OCI-M1 (cell line): ENCODE results near the gene STYXL2.

ENCODE experiments used
- DNase-seq: peaks from one replicate; lab custom pipeline; 2025; lab: John Stamatoyannopoulos, UW

The STYXL2 gene

DNA sequence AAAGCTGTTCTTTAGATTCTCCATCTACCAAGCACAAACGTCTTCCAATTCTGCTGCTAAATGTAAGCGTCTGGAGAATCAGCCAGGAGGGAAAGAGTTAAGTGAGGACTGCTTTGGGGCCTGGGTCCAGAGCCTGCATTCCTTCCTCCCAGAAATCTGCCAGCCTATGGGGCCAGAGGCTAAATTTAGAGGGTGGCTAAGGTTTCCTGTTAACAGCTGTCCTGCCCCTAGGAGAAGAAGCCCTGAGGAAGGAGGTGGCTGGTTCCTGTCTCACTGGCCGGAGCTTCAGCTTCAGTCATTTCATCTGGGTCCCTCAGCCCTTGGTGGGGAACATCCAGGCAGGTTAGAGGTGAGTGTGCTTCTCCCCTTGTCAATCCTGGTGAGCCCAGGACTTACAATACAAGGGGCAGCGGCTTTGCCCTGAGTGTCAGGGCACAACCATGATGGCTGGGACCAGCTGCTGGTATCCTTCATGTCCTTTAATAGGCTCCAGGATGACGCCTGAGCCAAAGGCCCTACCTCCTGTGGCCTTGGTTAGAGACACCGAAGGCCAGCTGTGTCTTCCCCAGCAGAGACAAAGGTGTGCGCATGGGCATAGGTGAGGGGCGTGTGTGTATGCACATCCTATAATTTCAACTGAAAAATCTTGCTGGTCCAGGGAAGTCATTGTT lies at the start of gene STYXL2:
Gene STYXL2 (plus strand): TSS at position 230 of the 671 bp plus-strand sequence. CDS start 775 bp downstream, outside the sequence.
- no peak for DNase-seq

DNA sequence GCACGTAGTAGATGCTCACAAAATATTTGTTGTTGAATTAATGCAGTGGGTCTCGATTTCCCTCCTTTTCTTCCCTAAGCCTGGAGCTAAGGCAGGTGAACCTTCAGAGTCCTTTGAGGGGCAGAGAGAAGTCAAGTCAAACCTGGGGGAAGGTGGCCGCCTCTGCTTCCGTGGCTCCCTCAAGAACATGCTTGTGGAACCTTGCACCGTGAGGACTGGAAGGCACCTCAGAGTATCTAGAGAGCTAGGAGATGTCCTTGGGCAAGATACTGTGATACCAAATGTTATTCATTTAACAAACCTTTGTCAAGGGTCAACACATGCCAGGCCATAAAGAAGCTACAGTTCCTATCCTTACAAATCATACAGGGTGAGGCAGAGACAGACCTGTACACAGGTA lies 42.0 kb upstream of the STYXL2 start:
- DNase-seq, result no peak

DNA sequence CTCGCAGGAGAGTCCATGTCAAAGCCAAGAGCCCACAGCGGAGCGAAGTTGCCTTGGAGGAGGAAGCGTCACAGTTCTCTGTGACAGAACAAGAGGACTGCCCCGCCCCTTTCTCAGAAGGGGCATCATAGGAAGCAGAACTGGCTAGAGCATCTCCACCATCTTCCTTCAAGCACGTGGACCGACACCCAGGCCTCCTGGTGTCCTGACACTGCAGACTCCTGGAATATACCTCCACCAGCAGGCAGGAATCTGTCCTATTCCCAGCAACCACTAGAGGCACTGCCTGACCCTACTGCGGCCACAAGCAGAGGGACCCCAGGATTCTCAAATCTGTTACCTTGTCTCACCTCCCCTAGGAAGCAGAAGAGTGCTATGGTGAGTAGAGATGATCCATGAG lies 41.5 kb upstream of the STYXL2 start:
- DNase-seq, result peak; percentile 23

DNA sequence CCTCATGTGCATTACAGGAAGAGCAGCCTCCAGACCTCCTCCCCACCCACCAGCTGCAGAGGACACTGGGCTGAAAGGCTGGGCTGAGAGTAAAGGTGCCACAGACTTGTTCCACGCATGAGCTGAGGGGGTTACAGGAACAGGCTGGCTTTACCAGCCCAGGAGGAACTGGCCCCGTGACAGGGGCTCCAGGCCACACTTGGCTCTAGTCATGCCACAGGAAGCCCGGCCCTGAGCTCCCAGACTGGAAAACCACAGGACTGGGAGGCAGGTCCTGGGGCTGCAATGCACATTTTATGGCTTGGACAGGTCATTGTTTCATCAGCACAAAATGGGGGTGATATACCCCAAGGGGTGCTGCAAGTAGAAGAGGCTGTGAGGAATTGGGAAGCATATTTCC lies 39.3 kb upstream of the STYXL2 start:
- DNase-seq, result no peak

DNA sequence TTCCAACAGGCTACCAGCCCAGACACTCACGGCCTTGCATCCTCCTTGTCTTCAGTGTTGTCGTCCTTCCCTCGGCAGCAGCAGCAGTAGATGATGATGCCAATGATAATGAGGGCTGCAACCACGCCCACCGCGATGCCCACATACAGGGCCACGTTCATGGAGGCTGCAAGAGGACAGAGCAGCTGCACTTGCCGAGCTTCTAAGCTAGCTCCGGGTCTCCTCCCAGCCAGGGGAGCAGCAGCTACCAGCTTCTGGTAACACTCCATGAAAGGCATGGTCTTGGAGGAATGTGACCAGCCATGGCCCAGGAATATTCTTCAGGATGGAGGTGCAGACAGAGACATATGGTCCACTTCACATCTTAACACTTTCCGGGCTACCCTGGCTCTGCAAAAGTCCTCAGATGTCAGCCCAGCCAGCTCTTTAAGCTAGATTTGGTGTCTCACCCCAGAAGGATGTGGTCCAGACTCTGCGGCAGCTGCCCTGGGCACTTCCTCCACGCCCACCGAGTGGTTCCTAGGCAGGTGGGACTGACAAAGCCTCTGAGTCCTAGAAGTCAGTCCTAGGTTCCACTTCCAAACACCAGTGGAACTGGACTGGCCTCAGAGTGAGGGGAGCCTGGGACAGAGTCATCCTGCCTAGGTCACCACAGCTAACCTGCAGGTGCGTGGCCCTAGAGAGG lies 38.8 kb upstream of the STYXL2 start:
- DNase-seq, result no peak

DNA sequence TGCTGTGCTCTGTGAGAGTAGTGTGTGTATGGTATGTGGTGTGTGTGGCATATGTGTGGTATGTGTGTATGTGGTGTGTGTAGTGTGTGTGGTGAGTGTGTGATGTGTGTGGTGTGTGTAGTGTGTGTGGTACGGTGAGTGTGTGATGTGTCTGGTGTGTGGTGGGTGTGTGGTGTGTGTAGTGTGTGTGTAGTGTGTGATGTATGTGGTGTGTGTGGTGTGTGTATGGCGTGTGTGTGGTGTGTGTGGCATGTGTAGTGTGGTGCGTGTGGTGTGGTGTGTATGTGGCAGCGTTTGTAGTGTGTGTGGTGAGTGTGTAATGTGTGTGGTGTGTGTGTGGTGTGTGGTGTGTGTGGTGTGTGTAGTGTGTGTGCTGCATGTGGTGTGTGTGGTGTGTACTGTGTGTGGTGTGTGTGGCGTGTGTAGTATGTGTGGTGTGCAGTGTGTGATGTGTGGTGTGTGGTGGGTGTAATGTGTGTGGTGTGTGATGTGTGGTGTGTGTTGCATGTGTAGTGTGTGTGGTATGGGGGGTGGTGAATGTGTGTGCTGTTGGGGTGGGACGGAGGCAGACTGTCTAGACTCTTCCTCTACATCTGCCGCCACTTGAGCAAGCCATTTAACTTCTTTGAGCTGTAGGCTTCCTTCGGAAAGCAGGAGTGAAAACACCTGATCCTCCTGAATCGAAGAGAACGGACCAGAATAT lies 37.2 kb upstream of the STYXL2 start:
- DNase-seq, result no peak

DNA sequence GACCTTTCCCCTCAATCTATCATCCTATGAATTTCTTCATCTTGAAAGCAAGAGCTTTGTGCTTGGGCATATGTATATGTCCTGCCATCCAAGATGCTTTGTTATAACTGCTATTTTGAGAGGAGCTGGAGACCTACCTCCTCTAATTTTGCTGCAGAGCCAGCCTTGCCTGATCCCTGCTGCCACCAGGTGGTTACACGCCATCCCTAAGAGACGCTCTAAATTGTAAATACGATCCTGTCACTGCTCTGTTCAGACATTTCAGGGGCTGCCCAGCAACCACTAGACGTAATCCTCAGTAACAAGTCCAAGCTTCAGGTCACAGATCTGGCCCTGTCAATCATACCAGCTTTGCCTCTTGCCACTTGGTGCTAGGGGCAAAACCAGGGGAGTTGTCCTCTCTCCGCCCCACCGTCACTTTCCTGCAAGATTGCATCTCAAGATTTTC lies 36.6 kb upstream of the STYXL2 start:
- peak; percentile 71 for DNase-seq

DNA sequence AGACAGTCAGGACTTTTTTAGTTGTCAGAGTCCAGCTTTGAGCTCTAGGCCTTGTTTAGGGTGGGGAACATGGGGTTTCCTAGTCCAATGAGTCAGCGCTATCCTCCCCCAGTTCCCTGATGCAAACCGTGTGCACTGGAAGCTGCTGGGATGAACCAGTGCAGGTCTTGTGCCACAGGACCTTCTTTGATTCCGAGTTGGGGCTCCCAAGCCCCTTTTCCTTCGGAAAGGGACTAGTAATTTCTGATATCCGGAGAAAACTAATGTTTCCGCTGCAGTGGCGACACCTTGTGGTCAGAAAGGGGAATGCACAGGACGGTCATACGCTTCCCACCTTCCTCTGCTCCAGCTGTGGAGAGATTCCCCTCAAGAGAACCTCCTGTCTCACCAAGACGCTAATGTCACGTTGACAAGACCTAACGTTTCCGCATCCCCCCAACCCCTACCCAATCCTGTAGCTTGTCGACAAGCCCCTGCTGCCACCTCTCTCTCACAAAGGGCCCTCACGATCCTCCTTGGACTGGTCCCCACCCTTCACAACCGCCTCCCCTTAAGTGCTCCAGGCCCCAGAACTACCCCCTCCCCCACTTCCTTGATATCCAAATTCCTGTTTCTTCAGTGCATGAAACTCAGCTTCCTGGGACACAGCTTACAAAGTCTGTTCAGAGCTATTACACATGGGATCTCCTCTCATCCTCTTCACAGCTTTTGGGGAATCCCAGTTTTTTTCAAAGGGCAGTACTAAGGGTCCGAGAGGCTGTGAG lies 34.6 kb upstream of the STYXL2 start:
- DNase-seq, result peak; percentile 86

DNA sequence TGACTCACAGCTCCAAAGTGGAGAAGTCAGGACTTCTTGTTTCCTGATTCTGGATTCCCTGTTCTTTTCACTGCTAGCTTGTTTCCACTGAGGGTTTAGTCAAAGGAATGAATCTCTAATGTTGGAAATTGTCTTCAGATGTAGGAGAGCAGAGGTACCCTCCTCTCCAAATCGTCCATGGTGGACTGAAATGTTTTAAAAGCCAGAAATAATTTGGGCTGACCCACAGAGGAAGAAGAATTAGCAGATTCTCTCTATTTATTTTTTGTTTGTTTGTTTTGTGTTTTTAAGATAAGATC lies 34.1 kb upstream of the STYXL2 start:
- no peak for DNase-seq

DNA sequence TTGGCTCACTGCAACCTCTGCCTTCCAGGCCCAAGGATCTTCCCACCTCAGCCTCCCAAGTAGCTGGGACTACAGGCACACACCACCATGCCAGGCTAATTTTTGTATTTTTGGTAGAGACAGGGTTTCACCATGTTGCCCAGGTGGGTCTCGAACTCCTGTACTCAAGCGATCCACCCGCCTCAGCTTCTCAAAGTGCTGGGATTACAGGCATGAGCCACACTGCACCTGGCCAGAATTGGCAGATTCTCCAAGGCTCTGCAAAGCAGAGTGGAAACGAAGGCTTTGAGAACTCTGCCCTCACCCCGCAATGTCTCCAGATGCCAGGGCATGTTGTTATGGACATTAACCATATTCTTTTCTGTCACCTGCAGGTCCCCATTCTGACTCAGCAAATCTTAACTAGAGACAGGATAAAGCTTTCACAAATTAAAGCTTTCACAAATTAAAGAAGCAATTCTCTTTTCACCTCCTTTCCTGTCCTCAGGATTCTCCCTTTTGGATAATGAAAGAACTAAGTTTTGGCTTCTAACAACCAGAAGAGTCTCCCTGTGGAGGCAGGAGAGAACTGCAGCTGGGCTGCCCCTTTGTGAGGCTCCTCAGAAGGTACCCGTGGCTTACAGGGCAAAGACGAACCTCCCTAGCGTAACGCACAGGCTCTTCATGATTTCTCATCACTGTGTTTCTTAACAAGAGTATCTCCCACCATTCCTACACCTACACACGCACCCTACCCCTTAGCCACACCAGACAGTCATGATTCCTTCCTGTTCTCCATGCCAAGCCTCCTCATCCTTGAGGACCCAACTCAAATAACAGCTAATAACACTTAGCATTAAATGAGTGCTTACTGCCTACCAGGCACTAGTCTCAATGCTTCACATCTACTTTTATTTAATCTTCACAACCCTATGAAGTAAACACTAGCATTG lies 33.5 kb upstream of the STYXL2 start:
- DNase-seq, result peak; percentile 21

DNA sequence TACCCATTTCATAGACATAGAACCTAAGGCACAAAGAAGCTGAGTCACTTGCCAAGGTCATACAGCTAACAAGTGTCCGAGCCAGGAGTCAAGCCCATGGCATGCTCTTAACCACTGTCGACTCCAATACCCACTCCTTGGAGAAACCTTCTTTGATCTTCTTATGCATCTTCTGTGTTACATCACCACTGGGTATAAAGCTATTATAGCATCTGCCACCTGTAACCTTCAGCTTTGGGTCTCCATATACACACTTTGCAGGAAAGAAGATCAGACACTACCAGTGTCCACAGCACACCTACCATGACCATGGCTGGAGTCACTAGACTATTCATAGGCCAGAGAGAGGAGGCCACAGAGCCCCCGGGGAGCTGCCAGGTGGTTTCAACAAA lies 32.8 kb upstream of the STYXL2 start:
- DNase-seq, result no peak

DNA sequence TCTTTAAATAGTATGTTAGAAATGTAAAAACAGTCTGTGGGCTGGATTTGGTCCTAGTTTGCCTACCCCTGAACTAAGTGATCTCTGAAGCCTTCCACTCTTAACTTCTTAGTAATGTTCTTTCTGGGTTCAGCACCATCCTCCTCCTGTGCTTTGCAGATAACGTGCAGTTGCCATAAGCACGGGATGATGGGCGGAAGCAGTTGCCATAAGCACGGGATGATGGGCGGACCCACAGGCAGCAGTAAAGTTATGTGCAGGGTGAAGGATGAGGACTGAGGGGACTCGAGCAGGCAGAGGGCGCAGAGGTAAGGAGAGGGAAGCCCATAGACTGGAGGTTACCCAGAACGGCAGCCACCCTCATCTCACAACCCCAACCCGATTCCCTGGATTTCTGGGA lies 29.3 kb upstream of the STYXL2 start:
- DNase-seq, result peak; percentile 20

DNA sequence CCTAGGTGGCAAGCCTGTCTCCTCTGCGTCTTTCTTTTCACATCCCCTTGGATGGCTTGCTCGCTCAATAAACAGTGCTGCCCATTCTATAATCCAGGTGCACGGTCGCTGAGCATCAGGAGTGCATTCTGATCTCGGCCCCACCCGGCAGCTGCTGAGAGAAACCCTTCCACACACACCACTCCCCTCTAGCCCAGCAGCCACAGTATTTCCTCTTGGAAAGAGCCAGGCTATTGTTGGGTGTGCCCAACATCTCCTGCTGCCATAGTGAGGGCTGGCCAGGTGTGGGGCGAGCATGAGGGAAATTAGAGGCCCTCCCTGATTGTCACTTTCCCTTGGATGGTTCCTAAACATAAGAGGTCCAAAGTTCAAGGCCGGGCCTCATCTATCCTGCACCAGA lies 28.4 kb upstream of the STYXL2 start:
- no peak for DNase-seq

DNA sequence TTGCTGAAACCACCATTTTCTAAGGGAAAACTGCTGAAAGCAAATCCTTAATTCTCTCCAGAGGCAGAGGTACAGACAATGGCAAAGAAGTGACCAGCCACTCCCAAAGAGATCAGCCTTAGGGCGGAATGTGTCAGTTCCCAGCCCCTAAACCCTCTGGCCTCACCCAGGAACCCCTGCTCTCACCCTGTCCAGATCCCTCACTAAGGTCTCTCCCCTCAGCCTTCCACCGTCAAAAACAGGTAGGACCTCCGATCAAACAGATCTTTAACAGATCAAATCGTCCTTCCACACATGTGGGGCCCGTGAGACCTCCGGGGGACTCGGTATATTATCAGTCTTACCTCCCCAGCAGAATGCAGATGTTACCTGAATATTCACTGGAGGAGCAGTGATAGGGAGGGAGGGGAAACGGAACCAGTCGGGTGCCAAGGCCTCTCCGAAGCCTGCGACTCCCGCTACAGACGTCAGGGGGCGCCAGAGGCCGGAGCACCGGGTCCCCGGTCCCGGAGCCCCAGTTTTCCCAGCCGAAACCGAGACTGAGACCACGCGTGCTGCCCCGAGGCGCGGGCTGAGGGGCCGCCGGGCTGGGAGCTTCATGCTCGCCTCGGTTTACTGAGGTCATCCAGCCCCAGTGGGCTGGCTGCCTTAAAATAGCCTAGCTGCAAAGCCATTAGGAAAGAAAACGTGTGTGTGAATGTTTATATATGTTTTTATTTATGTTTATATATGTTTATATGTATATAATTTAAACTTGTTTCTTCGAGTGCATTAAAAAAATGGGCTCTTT lies 27.3 kb upstream of the STYXL2 start:
- peak; percentile 89 for DNase-seq

DNA sequence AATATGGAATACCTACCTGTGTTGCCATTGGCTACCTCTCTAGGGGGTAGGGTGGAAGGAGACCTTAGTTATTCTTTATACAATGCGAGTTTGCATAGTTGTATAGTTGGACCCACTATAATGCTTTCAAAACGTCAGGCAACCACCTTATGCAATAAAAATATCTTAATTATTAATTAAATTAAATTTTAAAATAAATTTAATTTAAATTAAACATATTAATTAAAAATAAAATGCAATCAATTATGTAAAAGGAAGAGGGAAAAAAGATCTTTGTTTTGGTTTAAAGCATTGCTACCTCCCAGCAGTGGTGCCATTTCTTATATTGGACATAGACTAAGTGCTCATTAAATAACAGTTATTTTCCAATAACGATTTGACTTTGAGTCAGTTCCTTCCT lies 26.0 kb upstream of the STYXL2 start:
- no peak for DNase-seq

DNA sequence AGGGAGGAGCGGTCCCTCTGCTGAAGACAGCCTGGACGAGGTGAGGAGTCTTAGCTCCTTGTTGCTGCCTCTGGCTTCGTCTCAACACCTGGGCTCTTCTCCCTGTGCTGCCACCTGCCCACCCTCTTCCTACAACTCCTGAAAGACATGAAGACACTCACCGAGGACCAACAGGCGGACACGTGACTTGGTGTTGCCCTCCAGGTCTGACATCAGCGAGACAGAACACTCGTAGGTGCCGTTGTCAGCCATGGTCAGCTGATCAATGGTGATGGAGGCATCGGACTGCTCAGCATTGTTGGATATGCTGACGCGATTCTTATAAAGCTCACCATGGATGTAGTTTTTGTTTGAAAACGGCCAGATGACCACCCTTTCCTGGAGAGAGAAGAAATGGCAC lies 25.1 kb upstream of the STYXL2 start:
- no peak for DNase-seq

DNA sequence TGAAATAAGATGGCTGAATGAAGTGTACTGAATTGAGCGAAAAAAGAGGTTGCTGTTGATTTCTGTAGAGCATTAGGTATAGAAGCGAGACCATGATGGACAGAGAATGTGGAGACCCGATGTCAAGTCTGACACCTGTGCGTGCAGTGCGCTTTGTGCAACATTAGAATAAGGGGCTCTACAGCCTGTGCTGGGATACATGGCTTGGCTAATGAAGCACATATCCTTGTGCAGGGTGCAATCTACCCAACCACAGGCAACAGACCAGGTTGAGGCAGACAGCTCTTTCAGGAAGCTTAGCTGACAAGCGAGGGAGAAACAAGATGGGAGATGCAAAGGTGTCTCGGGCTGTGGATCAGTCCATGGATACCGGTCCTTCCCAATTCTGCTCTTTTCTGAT lies 22.6 kb upstream of the STYXL2 start:
- DNase-seq, result no peak

DNA sequence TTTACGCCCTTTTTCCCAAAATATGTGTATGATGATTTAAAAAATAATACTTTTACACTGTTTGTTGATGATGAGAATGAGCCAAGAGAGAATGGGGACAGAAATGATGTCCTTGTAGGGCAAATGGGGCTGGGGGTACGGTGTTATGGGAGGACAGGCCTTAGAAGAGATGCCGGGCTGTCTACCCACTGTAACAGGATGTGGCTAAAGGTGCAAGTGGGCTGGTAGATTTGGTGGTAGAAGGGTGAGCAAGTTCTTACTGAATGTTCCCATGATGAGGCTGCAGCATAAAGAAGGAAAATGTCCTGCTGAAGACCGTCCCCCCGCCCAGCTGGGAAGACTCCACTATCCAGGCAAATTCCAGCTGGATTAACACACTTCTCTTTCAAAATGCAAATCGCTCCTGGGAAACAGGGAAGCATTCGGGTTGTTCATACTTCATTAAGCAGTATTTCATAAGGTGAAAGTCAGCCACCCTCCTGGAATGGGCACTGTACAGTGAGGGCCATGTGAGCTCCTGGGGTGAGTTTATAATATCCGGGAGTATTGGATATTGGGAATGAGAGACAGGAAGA lies 17.7 kb upstream of the STYXL2 start:
- DNase-seq, result no peak

DNA sequence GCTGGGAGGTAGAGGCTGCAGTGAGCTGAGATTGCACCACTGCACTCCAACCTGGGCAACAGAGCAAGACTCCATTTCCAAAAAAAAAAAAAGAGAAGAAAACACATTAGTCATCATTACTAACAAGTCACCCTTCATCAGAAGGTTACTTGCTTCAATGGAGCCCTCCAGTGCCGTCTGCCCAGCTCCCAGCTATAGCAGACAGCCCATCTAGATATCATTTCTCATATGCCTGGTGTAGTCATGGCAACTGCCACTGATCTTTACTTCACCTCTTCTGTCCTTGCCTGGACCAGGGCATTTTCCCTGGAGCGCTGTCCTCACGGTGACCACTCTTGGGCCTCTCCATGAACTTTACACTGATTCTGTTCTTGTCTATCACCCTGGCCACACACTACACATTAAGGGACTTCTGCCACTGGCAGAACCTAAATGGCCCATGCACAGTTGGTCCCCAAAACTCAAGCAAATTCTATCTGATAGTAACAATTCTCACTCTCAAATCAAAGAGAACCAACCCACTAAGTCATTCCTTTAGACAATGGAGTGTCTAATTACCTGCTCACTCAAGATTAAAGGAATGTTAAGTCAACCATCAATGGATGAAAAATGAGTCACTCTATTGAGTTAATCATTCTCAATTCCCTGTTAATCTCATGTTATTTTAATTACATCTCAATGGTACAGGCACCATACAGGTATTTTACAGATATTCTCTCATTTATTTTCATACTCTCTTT lies 16.6 kb upstream of the STYXL2 start:
- no peak for DNase-seq

DNA sequence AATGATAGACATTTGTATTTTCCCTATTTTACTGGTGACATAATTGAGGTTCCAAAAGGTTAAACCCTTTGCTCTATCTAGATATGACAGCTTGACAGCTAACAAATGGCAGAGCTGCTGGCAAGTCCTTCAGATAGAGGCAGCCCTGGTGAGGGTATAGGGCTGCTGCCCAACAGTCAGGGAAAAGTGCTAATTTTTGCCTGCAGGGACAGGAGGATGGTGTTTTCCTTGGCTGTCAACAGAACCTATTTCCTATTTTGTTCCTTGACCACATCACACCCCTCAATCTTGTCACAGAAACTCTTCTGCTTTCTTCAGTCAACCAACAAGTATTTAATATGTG lies 16.0 kb upstream of the STYXL2 start:
- DNase-seq, result no peak
